HEK293T (cell line): ENCODE results near the gene PYCR2.

Experiments used
- BHLHE40 ChIP-seq: fragments of 450-650 bp; IDR thresholded peaks from 2 replicates; pipeline ENCODE4 v1.6.1; 2016; ENCODE audit warnings: mild to moderate bottlenecking, moderate library complexity, borderline replicate concordance
- CTBP1 ChIP-seq: fragments of 450-650 bp; IDR thresholded peaks from 2 replicates; pipeline ENCODE4 v1.6.1; 2016; ENCODE audit warnings: borderline replicate concordance
- ELF4 ChIP-seq: fragments of 450-650 bp; IDR thresholded peaks from 2 replicates; pipeline ENCODE4 v1.6.1; 2017; ENCODE audit warnings: antibody characterized with exemption
- HDGF ChIP-seq: fragments of 450-650 bp; IDR thresholded peaks from 2 replicates; pipeline ENCODE4 v1.6.1; 2017; ENCODE audit warnings: antibody characterized with exemption, borderline replicate concordance
- LEF1 ChIP-seq: fragments of 450-650 bp; IDR thresholded peaks from 2 replicates; pipeline ENCODE4 v1.6.1; 2017; ENCODE audit warnings: mild to moderate bottlenecking, borderline replicate concordance
- SP1 ChIP-seq: fragments of 450-650 bp; IDR thresholded peaks from 2 replicates; pipeline ENCODE4 v1.6.1; 2017
- SUZ12 ChIP-seq: fragments of 450-650 bp; IDR thresholded peaks from 2 replicates; pipeline ENCODE4 v1.6.1; 2016; ENCODE audit warnings: mild to moderate bottlenecking
- TARDBP ChIP-seq: fragments of 450-650 bp; IDR thresholded peaks from 2 replicates; pipeline ENCODE4 v1.6.1; 2016

DNA sequence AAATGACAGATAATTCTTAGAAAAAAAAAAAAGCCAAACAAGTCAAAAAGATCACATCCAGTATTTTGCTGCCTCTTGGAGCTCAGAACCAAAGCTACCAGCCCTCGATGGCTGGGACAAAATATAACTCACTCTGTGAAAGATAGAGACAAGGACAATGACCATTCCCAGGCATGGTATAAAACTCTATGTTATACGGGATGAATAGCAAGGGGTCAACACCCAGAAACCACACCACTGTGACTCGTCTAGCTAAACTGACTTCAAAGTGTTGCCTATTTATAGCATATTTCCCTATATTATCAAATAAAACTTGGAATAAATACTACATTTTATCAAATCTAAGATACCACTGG lies 52.0 kb downstream of the PYCR2 start:
- TF ChIP-seq TARDBP (no peak), CTBP1 (no peak), SP1 (no peak), ELF4 (no peak), LEF1 (no peak), SUZ12 (no peak), HDGF (no peak), BHLHE40 (no peak)
